Upper lobe of right lung (tissue), 1 donor: Measurements from ENCODE around the gene DPT. TPM values are rescaled to one million over a fixed set of nuclear protein-coding genes. Genes with fewer than 3 reads are reported as not detected.
A peak's percentile ranks its signal among the peaks of the same experiment; 100 is the strongest.

Source experiments
- ATAC-seq: fragments of 200-7000 bp; cut with Tn5 transposase; one replicate; pipeline ENCODE4 v1.9.1; 2020; ENCODE audit warnings: mild to moderate bottlenecking, moderate library complexity
- DNase-seq: peaks from one replicate; pipeline ENCODE4 v3.0.0-alpha.2; 2020
- H3K27ac ChIP-seq: fragments of 200-600 bp; one replicate; pipeline ENCODE4 v1.8.0; 2022
- H3K27me3 ChIP-seq: fragments of 200-600 bp; one replicate; pipeline ENCODE4 v1.8.0; 2022; ENCODE audit warnings: mild to moderate bottlenecking
- H3K36me3 ChIP-seq: fragments of 200-600 bp; one replicate; pipeline ENCODE4 v1.8.0; 2022
- H3K4me1 ChIP-seq: fragments of 200-600 bp; one replicate; pipeline ENCODE4 v1.8.0; 2022
- H3K4me3 ChIP-seq: fragments of 200-600 bp; one replicate; pipeline ENCODE4 v1.8.0; 2022; ENCODE audit warnings: mild to moderate bottlenecking
- H3K9me3 ChIP-seq: fragments of 200-600 bp; one replicate; pipeline ENCODE4 v1.8.0; 2022
- CTCF ChIP-seq: fragments of 200-600 bp; IDR thresholded peaks from one replicate; pipeline ENCODE4 v1.8.0; 2022; ENCODE audit warnings: antibody characterized with exemption
- intact Hi-C: fragments of 100-400 bp; cut with DNase I; formaldehyde crosslinking; loops from one replicate; pipeline ENCODE4 v1.11.0; 2022
- total RNA-seq: library from RNA; stranded (reverse); fragmentation: NEBNext Ultra II Directional; extraction: Animal tissue kit (Norgen Biotek cat#: 25700); gene quantifications from one replicate; pipeline ENCODE4 v1.2.1, GENCODE V29; 2021
- donor health status: DM: no; HTN: yes; CAD: no; lungs with severe emphysema.

Gene DPT
- total RNA-seq, 1 donor from 2014 or later = 44.7 TPM

GRCh38 chr1:168731244-168731953 is 2.4 kb upstream of the DPT start:
- Histone ChIP-seq H3K9me3 (no peaks in the 10 kb centered on the region), H3K4me1 (no peaks in the 10 kb centered on the region), H3K27me3 (no peaks in the 10 kb centered on the region), H3K36me3 (no peaks in the 10 kb centered on the region), H3K27ac (no peak overlapping the region), H3K4me3 (no peak overlapping the region)
- intact Hi-C loops = no loop called here
- DNase-seq = no peak
- ATAC-seq = no peak
- no peak for TF ChIP-seq CTCF

- Histone ChIP-seq H3K36me3 (no peaks in the 10 kb centered on the region), H3K9me3 (no peaks in the 10 kb centered on the region), H3K27ac (no peak overlapping the region), H3K27me3 (no peaks in the 10 kb centered on the region), H3K4me1 (no peaks in the 10 kb centered on the region), H3K4me3 (no peak overlapping the region)
- ATAC-seq (no peak), DNase-seq (no peak)
- intact Hi-C loops = no loop called here
- TF ChIP-seq CTCF = no peak
Observed at GRCh38 chr1:168729405-168729802, 398 bp upstream of the DPT start.

- peak overlapping the region; percentile 11 for H3K27ac ChIP-seq
- intact Hi-C loops = no loop called here
Observed at GRCh38 chr1:168726719-168727118, 2.3 kb downstream of the DPT start.

GRCh38 chr1:168726281-168726680 is 2.7 kb downstream of the DPT start:
- no peaks in the 10 kb centered on the region for H3K36me3 ChIP-seq
- H3K27me3 ChIP-seq = no peaks in the 10 kb centered on the region
- H3K27ac ChIP-seq = peak overlapping the region; percentile 11
- no peak overlapping the region for H3K4me3 ChIP-seq
- ATAC-seq (peak; percentile 31), DNase-seq (no peak)
- no peaks in the 10 kb centered on the region for H3K9me3 ChIP-seq
- no peaks in the 10 kb centered on the region for H3K4me1 ChIP-seq
- TF ChIP-seq CTCF = no peak
- intact Hi-C loops = no loop called here

More at GRCh38 chr1:168726719-168727118, 2.3 kb downstream of the DPT start:
- H3K36me3 ChIP-seq = no peaks in the 10 kb centered on the region
- H3K27me3 ChIP-seq = no peaks in the 10 kb centered on the region
- no peak for TF ChIP-seq CTCF
- DNase-seq (no peak), ATAC-seq (no peak)
- H3K4me1 ChIP-seq = no peaks in the 10 kb centered on the region
- no peaks in the 10 kb centered on the region for H3K9me3 ChIP-seq
- H3K4me3 ChIP-seq = no peak overlapping the region

GRCh38 chr1:168725831-168726230 is 3.2 kb downstream of the DPT start:
- ATAC-seq (no peak), DNase-seq (no peak)
- Histone ChIP-seq H3K4me1 (no peaks in the 10 kb centered on the region), H3K36me3 (no peaks in the 10 kb centered on the region), H3K9me3 (no peaks in the 10 kb centered on the region), H3K27ac (no peak overlapping the region), H3K4me3 (no peak overlapping the region), H3K27me3 (no peaks in the 10 kb centered on the region)
- intact Hi-C loops = no loop called here
- no peak for TF ChIP-seq CTCF

- no peaks in the 10 kb centered on the region for H3K36me3 ChIP-seq
- no peak overlapping the region for H3K27ac ChIP-seq
- no peak for TF ChIP-seq CTCF
- H3K4me1 ChIP-seq = no peaks in the 10 kb centered on the region
- intact Hi-C loops = no loop called here
- DNase-seq = no peak
- H3K9me3 ChIP-seq = no peaks in the 10 kb centered on the region
- H3K4me3 ChIP-seq = no peak overlapping the region
- no peaks in the 10 kb centered on the region for H3K27me3 ChIP-seq
- ATAC-seq = no peak
Observed at GRCh38 chr1:168725060-168725459, 3.9 kb downstream of the DPT start.
